Psoas muscle (tissue), 8 donors: ENCODE measurements around the gene TIMP3. TPM values are rescaled to one million over a fixed set of nuclear protein-coding genes. Genes with fewer than 3 reads are reported as not detected.

Experiments used
- ATAC-seq, 4 donors: fragments of 200-7000 bp; cut with Tn5 transposase; one replicate each; pipeline ENCODE4 v1.9.1; 2020; ENCODE audit warnings: moderate library complexity in 3 of 4, mild to moderate bottlenecking in 2 of 4
- DNase-seq, 2 donors: peaks; one replicate each; pipeline ENCODE4 v3.0.0-alpha.2; 2020
- H3K27ac ChIP-seq: fragments of 200-600 bp; one replicate; pipeline ENCODE4 v1.8.0; 2022
- H3K27me3 ChIP-seq, 3 donors: fragments of 200-600 bp in 1 of 3; one replicate each; pipeline versions ENCODE4 v1.6.1 to v1.8.0; 2013 to 2022; ENCODE audit warnings: low read length in 2 of 3, mild to moderate bottlenecking in 2 of 3, moderate library complexity in 1 of 3; ENCODE audit not compliant: insufficient read depth in 3 of 3
- H3K36me3 ChIP-seq, 2 donors: fragments of 200-600 bp in 1 of 2; one replicate each; pipeline versions ENCODE4 v1.6.1 to v1.8.0; 2013 to 2022; ENCODE audit warnings: low read depth in 1 of 2, mild to moderate bottlenecking in 1 of 2, moderate library complexity in 1 of 2; ENCODE audit not compliant: insufficient read depth in 1 of 2
- H3K4me1 ChIP-seq: fragments of 200-600 bp; one replicate; pipeline ENCODE4 v1.8.0; 2022
- H3K4me3 ChIP-seq: fragments of 200-600 bp; one replicate; pipeline ENCODE4 v1.8.0; 2022; ENCODE audit warnings: mild to moderate bottlenecking
- H3K9me3 ChIP-seq: fragments of 200-600 bp; one replicate; pipeline ENCODE4 v1.8.0; 2022
- CTCF ChIP-seq: fragments of 200-600 bp; IDR thresholded peaks from one replicate; pipeline ENCODE4 v1.8.0; 2022; ENCODE audit warnings: antibody characterized with exemption
- WGBS, 3 donors: extraction: QIAGEN DNeasy Blood & Tissue Kit; methylation state at CpG; one replicate each; pipeline versions ENCODE4 v1.1.6 to v1.1.7; 2013; 5-methylcytosine and 5-hydroxymethylcytosine counted together
- intact Hi-C, 2 donors: fragments of 100-400 bp; cut with DNase I; formaldehyde crosslinking; loops; one replicate each; pipeline versions ENCODE4 v1.11.0 to v1.14.2; 2022
- polyA plus RNA-seq, 3 donors: library from polyadenylated mRNA; stranded (reverse); fragments of 200-250 nt; gene quantifications; one replicate each; pipeline ENCODE4 v1.2.3, GENCODE V29; 2013
- total RNA-seq, 4 donors: library from RNA; stranded (reverse); fragmentation: NEBNext Ultra II Directional in 2 of 4; extraction: Animal tissue kit (Norgen Biotek cat#: 25700) in 2 of 4; gene quantifications; one replicate each; pipeline versions ENCODE4 v1.2.1 to v1.2.4, GENCODE V29; 2021 to 2023
- donor health status: healthy with polysubstance abuse.
- donor health status: DM: no; HTN: no; CAD: no; lungs with moderate emphysema.
- donor health status: Bipolar disorder and iron deficiency.
- donor health status: healthy.
- donor health status: DM: yes; HTN: yes; CAD: no.
- donor health status: DM: no; HTN: no; CAD: no.
- donor health status: DM: no; HTN: no; CAD: no.
- donor health status: DM: yes; HTN: yes; CAD: no.

TIMP3 gene
- total and polyA plus RNA-seq, 7 donors, result 58.6 to 160 (median 70.7) TPM

GRCh38 chr22:32818446-32819115 lies 17.1 kb downstream of the TIMP3 start:
- TF ChIP-seq CTCF, result no peak
- 40 to 51% (median 50%) methylated on average over 12 of the region's 12 CpGs for WGBS, 3 donors
- DNase-seq (no peak), ATAC-seq (peak in 1 of 4 donors; percentile 15)
- H3K4me3 ChIP-seq, result no peak overlapping the region
- no peaks in the 10 kb centered on the region for H3K27me3 ChIP-seq
- intact Hi-C loops, result loop anchor here in 1 of 2 donors (10.0 kb wide), 1 partner anchor 56 kb away; no protein-coding TSS in a partner anchor
- no peaks in the 10 kb centered on the region for H3K36me3 ChIP-seq
- no peaks in the 10 kb centered on the region for H3K9me3 ChIP-seq
- peak overlapping the region; percentile 50 for H3K27ac ChIP-seq
- peaks cover 35% of the 10 kb centered on the region for H3K4me1 ChIP-seq

- TF ChIP-seq CTCF, result no peak
- H3K36me3 ChIP-seq, result no peaks in the 10 kb centered on the region
- H3K9me3 ChIP-seq, result no peaks in the 10 kb centered on the region
- no peak for DNase-seq
- peaks cover 35% of the 10 kb centered on the region for H3K4me1 ChIP-seq
- peak in 2 of 4 donors; percentile 13 to 46 for ATAC-seq
- H3K4me3 ChIP-seq, result no peak overlapping the region
- H3K27ac ChIP-seq, result peak overlapping the region; percentile 50
- no peaks in the 10 kb centered on the region for H3K27me3 ChIP-seq
- 55 to 59% (median 59%) methylated on average over 7 of the region's 7 CpGs for WGBS, 3 donors
- intact Hi-C loops, result loop anchor here in 1 of 2 donors (10.0 kb wide), 1 partner anchor 56 kb away; no protein-coding TSS in a partner anchor
Observed at GRCh38 chr22:32819120-32819519, 17.6 kb downstream of the TIMP3 start.

- Histone ChIP-seq H3K27me3 (no peaks in the 10 kb centered on the region), H3K4me3 (no peak overlapping the region), H3K36me3 (no peaks in the 10 kb centered on the region), H3K9me3 (no peaks in the 10 kb centered on the region), H3K4me1 (peaks cover 31% of the 10 kb centered on the region), H3K27ac (no peak overlapping the region)
- 78 to 86% (median 79%) methylated on average over 10 to 13 of the region's 13 CpGs for WGBS, 3 donors
- TF ChIP-seq CTCF, result no peak
- ATAC-seq (peak in 1 of 4 donors; percentile 35), DNase-seq (no peak)
- intact Hi-C loops, result no loop called here
Observed at GRCh38 chr22:32820131-32821119, 18.9 kb downstream of the TIMP3 start.

- Histone ChIP-seq H3K9me3 (no peaks in the 10 kb centered on the region), H3K4me3 (no peak overlapping the region), H3K4me1 (peaks cover 22% of the 10 kb centered on the region), H3K27me3 (no peaks in the 10 kb centered on the region), H3K36me3 (no peaks in the 10 kb centered on the region), H3K27ac (no peak overlapping the region)
- WGBS, 3 donors, result 70 to 74% (median 71%) methylated on average over 7 of the region's 7 CpGs
- no peak for TF ChIP-seq CTCF
- intact Hi-C loops, result no loop called here
- ATAC-seq (no peak), DNase-seq (no peak)
Observed at GRCh38 chr22:32822179-32822877, 20.8 kb downstream of the TIMP3 start.
